IMR-90 (cell line): ENCODE results near the gene LAPTM5.

ENCODE experiments used
- MAFK ChIP-seq: IDR thresholded peaks from 2 replicates; pipeline ENCODE4 v1.6.1; 2012; ENCODE audit warnings: low read depth, low read length, improper control_type of control experiment
- MAZ ChIP-seq: IDR thresholded peaks from 2 replicates; pipeline ENCODE4 v1.6.1; 2012; ENCODE audit warnings: low read depth, mild to moderate bottlenecking, low read length, improper control_type of control experiment, moderate library complexity, borderline replicate concordance
- MXI1 ChIP-seq: IDR thresholded peaks from 2 replicates; pipeline ENCODE4 v1.6.1; 2012; ENCODE audit warnings: low read depth, mild to moderate bottlenecking, low read length, moderate library complexity, borderline replicate concordance
- NFE2L2 ChIP-seq: fragments of 150-350 bp; IDR thresholded peaks from 2 replicates; pipeline ENCODE4 v1.6.1; 2016; ENCODE audit warnings: low read depth, mild to moderate bottlenecking, low read length
- POLR2A ChIP-seq: IDR thresholded peaks from 2 replicates; pipeline ENCODE4 v1.6.1; 2012; ENCODE audit warnings: mild to moderate bottlenecking, low read depth, low read length
- SMC3 ChIP-seq: fragments of 150-350 bp; IDR thresholded peaks from 2 replicates; pipeline ENCODE4 v1.6.1; 2016; ENCODE audit warnings: low read depth, mild to moderate bottlenecking, antibody characterized with exemption, low read length, moderate library complexity
- TF ChIP-seq, protein P1 (sequence below): conservative IDR thresholded peaks from 2 replicates; pipeline ENCODE4 v1.5.1; 2012; ENCODE audit warnings: mild to moderate bottlenecking, low read depth, low read length, improper control_type of control experiment
- TF ChIP-seq, protein P2 (sequence below): fragments of 150-350 bp; IDR thresholded peaks from 2 replicates; pipeline ENCODE4 v1.6.1; 2017; ENCODE audit warnings: mild to moderate bottlenecking, antibody characterized with exemption, low read length, low read depth

DNA sequence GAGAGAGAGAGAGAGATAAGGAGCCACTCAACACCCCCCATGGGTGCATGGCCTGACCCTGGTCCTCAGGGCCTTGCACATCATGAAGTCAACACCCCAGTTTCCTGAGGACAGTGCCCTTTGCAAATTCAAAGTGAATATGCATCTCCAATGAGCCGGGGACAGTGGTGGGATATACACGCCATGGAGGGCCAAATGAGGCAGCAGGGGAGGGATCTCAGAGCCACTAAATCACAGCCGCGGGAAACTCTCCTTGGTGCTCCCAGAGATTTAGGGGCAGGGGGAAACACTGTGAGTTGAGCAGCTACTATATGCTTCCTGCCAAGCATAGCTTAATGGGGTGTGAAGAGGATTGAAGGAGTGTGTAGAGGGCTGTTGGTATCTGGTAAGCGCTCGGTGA lies 69.7 kb downstream of the LAPTM5 start:
- TF ChIP-seq MXI1: no peak
- TF ChIP-seq, protein P1, sequence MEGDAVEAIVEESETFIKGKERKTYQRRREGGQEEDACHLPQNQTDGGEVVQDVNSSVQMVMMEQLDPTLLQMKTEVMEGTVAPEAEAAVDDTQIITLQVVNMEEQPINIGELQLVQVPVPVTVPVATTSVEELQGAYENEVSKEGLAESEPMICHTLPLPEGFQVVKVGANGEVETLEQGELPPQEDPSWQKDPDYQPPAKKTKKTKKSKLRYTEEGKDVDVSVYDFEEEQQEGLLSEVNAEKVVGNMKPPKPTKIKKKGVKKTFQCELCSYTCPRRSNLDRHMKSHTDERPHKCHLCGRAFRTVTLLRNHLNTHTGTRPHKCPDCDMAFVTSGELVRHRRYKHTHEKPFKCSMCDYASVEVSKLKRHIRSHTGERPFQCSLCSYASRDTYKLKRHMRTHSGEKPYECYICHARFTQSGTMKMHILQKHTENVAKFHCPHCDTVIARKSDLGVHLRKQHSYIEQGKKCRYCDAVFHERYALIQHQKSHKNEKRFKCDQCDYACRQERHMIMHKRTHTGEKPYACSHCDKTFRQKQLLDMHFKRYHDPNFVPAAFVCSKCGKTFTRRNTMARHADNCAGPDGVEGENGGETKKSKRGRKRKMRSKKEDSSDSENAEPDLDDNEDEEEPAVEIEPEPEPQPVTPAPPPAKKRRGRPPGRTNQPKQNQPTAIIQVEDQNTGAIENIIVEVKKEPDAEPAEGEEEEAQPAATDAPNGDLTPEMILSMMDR: no peak
- TF ChIP-seq, protein P2, sequence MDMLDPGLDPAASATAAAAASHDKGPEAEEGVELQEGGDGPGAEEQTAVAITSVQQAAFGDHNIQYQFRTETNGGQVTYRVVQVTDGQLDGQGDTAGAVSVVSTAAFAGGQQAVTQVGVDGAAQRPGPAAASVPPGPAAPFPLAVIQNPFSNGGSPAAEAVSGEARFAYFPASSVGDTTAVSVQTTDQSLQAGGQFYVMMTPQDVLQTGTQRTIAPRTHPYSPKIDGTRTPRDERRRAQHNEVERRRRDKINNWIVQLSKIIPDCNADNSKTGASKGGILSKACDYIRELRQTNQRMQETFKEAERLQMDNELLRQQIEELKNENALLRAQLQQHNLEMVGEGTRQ: no peak
- no peak for TF ChIP-seq SMC3
- no peak for TF ChIP-seq NFE2L2
- no peak for TF ChIP-seq POLR2A
- TF ChIP-seq MAZ: no peak
- no peak for TF ChIP-seq MAFK
